Measurements from ENCODE around the gene CLSTN2.

CLSTN2 gene

DNA sequence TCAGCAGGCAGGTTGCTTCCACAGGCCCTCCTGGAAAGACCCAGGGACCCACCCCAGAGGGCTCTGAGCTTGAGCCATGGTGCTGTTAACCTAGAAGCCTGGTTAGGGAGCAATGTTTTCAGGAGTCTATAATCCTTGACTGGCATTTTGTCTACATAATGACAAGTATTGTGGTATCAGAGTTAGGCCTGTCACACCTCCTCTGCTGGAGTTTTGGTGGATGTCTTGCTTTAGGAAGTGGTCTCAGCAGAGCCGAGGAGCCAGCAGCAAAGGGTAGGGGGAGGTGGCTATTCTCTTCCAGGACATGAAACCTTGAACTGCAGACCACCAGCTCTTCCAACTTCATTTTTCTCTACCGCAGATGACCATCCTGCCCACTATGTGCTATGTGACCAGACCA is 76.1 kb downstream of the CLSTN2 start:
- no peak overlapping the region for H3K27ac Mint-ChIP-seq
- no peak for ATAC-seq
- H3K4me1 Mint-ChIP-seq, result no peaks in the 10 kb centered on the region
- DNase-seq, result no peak
- H3K9me3 Mint-ChIP-seq, result no peaks in the 10 kb centered on the region
- no peak overlapping the region for H3K4me3 Mint-ChIP-seq
- H3K27me3 Mint-ChIP-seq, result peaks cover 35% of the 10 kb centered on the region

DNA sequence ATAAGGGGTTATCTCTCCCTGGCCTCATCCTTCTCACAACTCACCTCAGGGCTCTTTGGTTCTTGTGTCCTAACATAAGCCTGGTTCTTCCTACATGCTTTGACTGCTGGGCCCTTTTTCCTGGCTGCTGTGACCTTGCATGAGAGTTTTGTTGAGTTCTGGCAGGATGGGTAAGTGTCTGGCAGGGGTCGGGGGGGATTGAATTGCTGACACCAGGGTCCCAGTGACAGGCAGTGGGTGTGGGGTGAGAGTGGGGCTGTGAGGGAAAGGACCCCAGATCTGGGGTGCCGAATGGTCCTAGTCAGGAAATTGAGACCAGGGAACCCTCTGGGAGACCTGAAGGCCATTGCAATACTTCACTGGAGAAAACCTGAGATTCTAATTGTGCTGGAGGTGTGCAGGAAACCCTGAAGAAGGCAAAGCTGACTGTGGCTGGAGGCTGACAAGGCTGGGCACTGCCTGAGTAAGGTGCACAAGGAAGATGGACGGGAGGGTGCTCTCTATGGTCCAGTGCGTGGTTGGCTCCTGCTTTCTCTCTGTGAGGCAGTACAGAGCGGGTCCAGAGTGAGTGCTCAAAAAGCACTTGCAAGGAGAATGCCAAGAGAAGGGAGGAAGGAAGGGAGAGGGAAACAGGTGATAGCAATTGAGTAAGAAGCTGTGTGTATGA is 76.8 kb downstream of the CLSTN2 start:
- no peaks in the 10 kb centered on the region for H3K9me3 Mint-ChIP-seq
- no peak overlapping the region for H3K27ac Mint-ChIP-seq
- no peak for ATAC-seq
- DNase-seq, result no peak
- no peak overlapping the region for H3K4me3 Mint-ChIP-seq
- H3K4me1 Mint-ChIP-seq, result no peaks in the 10 kb centered on the region
- H3K27me3 Mint-ChIP-seq, result peaks cover 28% of the 10 kb centered on the region

DNA sequence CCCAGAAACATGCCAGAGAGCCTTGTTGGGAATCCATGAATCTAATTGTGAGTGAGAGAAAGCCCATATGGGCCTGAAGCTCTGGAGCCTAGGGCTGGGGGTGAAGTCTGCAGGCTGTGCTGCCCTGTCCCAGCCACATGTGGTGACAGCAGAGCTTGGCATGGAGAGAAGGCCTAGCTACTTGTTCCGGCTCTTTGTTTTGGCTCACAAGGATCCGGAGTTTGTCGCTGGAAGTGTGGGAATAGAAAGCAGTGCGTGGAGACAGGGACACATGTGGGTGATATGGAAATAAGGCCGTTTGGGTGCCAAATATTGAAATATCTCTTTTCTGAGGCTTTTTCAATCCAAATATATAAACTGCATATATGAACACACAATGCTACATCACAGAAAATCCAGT is 78.2 kb downstream of the CLSTN2 start:
- Mint-ChIP-seq H3K4me3 (no peak overlapping the region), H3K4me1 (no peaks in the 10 kb centered on the region), H3K27me3 (peaks cover 14% of the 10 kb centered on the region), H3K27ac (no peak overlapping the region), H3K9me3 (no peaks in the 10 kb centered on the region)
- no peak for DNase-seq
- ATAC-seq, result no peak

DNA sequence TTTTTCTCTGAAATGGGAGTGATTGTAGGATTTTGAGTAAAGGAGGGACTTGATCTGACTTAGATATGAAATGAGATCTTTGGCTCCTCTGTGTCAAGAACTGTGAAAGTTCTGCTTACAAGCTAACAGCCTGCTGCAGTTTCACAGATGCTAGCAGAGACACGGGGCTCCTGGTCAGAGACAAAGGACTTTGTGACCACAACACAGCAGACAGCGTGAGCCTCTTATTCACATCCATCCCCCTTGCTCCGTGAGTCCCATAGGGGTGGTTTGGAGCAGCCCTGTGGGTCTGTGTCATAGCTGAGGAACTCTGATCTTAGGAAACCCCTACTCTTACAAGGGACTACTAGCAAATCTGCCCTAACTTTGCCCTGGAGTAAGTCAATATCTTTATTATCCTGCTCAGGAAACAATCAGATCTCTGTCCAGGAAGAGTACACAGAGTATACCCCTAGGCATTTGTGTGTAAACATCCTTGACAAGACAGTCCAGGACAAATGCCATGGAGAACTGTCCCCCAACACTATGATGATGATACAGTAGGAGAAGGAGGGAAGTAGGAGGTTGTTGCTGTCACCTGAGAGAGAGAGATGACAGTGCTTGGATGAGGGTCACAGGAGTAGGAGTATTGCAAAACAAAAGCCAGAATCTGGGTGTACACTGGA is 80.0 kb downstream of the CLSTN2 start:
- no peak overlapping the region for H3K4me3 Mint-ChIP-seq
- no peaks in the 10 kb centered on the region for H3K4me1 Mint-ChIP-seq
- H3K27me3 Mint-ChIP-seq, result peaks cover 11% of the 10 kb centered on the region
- H3K27ac Mint-ChIP-seq, result no peak overlapping the region
- no peaks in the 10 kb centered on the region for H3K9me3 Mint-ChIP-seq
- no peak for DNase-seq
- no peak for ATAC-seq

DNA sequence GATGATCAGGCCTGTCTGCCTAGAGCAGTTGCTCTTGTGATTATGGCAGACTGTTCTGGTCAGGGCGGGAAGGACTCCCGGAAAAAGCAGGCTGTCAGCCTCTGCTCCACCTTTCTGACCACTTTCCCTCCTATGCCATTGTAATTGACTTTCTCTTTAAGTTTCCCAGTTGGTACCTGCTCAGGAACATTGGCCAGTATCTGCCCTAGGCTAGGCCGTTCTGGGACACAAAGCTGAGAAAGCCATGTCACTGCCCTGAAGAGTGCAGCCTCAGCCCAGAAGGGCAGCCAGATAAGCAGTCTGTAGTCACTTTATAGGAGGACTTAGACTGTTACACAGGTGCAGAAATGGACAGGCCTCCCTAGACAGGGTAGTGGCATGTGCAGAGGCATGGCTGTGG is 80.8 kb downstream of the CLSTN2 start:
- H3K4me3 Mint-ChIP-seq, result no peak overlapping the region
- H3K27me3 Mint-ChIP-seq, result peaks cover 11% of the 10 kb centered on the region
- no peak for DNase-seq
- H3K4me1 Mint-ChIP-seq, result no peaks in the 10 kb centered on the region
- ATAC-seq, result no peak
- no peaks in the 10 kb centered on the region for H3K9me3 Mint-ChIP-seq
- H3K27ac Mint-ChIP-seq, result peak overlapping the region in 1 of 2 donors; percentile 44

DNA sequence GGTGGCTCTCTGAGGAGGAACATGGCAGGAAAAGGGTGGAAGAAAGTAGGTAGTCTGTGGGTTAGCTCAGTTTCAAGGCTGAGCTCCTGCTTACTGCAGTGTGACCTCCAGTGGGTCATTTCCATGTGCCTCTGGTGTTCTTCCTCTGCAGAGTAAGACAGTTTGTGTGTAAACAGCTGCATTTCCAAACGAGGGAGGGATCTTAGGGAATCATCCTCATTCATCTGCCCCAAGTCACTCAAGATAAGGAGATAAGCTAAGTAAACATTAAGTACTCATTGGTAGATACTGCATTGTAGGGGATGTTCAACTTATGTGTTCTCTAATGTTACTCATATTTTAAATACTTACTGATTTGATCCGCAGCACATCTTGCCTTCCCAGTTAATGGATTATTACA is 83.6 kb downstream of the CLSTN2 start:
- Mint-ChIP-seq H3K4me3 (no peak overlapping the region), H3K4me1 (no peaks in the 10 kb centered on the region), H3K27me3 (no peaks in the 10 kb centered on the region), H3K27ac (no peak overlapping the region), H3K9me3 (no peaks in the 10 kb centered on the region)
- ATAC-seq (no peak), DNase-seq (no peak)

DNA sequence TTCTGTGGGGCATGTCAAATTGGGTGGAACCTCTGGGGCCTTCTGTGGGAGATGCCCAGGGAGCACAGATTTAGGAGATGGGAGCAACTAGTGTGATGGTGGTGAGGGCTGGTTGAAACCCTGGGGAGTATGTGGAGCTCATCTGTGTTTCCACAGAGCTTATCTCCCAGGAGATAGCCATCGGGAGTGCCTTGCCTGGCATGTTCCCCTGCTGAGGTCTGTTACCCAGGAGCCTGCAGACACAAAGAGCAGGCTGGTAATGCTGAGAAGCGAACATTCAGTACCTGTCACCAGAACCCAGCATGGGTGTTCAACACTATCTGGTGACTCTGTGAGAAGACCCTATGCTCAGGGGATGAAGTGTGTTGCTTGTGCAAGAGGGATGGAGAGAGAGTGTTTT is 85.0 kb downstream of the CLSTN2 start:
- no peak for ATAC-seq

DNA sequence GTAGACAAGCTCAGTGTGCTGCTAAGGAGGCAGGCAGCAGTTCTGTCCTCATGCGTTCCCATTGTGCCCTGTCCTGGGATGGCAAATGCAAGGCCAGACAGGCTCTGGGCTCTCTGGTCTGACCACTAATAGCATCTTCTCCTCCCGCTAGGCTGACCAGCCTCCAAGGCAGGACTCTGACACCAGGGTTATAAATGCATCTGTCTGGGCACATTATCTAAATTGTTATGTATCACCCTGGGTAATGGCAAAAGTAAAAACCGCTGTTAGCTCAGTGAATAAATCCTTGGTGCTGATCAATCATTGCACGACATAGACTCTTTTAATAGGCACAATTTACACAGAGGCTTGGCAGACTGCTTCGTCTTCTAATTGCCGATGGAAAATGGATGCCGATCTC is 85.6 kb downstream of the CLSTN2 start:
- H3K9me3 Mint-ChIP-seq, result no peaks in the 10 kb centered on the region

More for the DNA sequence above, 85.0 kb downstream of the CLSTN2 start:
- no peaks in the 10 kb centered on the region for H3K9me3 Mint-ChIP-seq
- DNase-seq, result no peak
- H3K27ac Mint-ChIP-seq, result no peak overlapping the region
- no peaks in the 10 kb centered on the region for H3K27me3 Mint-ChIP-seq
- no peaks in the 10 kb centered on the region for H3K4me1 Mint-ChIP-seq
- H3K4me3 Mint-ChIP-seq, result no peak overlapping the region

DNA sequence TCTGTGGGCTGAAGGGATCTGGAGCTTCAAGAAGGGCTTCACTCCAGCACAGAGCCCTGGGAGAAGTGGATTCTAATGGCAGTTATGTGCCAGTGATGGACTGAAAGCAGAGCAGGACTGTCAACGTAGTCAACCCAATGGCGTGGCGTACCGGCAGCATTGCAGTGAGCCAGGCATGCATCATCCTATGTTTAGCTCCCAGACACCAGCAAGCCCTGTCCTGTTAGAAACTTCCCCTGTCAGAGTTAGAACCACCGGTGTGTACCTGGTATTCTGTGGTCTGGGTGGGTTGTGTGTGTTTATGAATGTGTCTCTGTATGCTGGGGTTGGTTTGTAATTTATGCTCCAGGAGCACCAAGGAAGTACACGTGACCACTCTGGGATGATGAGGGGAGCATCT is 86.3 kb downstream of the CLSTN2 start:
- no peak for ATAC-seq
- no peaks in the 10 kb centered on the region for H3K4me1 Mint-ChIP-seq
- H3K27me3 Mint-ChIP-seq, result no peaks in the 10 kb centered on the region
- H3K4me3 Mint-ChIP-seq, result no peak overlapping the region
- H3K9me3 Mint-ChIP-seq, result no peaks in the 10 kb centered on the region
- no peak for DNase-seq
- H3K27ac Mint-ChIP-seq, result no peak overlapping the region

More for the DNA sequence above, 85.6 kb downstream of the CLSTN2 start:
- Mint-ChIP-seq H3K4me1 (no peaks in the 10 kb centered on the region), H3K27ac (no peak overlapping the region), H3K27me3 (no peaks in the 10 kb centered on the region), H3K4me3 (no peak overlapping the region)
- ATAC-seq, result no peak
- DNase-seq, result no peak

DNA sequence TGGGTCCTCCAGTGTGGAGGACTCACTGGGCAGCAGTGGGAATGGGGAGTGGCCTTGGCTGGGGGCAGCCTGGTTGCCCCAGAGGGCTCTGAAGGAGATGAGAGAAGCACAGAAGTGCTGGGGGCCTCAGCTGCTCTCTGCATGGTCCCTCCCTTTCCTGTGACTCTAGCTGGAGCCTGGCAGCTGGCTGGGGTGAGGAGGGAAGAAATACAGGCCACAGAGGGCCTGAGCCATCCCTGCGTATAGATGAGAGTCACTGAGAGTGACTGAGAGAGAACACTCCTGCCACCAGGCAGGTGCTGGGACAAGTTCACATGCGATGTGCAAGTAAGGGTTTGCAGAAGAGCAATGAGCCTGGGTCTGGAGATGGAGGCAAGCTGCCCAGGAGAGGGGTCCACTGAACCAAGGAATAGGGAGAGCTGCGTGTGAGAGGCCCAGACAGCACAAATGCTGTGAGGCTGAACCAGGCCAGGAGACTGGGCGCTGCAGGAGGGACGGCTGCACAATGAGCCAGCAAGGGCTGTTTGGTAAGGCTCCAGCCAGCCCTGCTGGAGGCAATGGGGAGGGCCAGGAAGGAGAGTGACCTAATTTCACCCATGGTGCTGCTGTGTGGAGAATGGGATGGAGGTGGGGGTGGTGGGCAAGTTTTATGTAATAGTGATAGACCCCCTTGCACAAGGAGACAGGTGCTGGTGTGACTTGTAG is 87.2 kb downstream of the CLSTN2 start:
- peak overlapping the region; percentile 35 to 48 for H3K27ac Mint-ChIP-seq
- no peak overlapping the region for H3K4me3 Mint-ChIP-seq
- DNase-seq (no peak), ATAC-seq (no peak)
- H3K27me3 Mint-ChIP-seq, result no peaks in the 10 kb centered on the region
- H3K9me3 Mint-ChIP-seq, result no peaks in the 10 kb centered on the region
- no peaks in the 10 kb centered on the region for H3K4me1 Mint-ChIP-seq

DNA sequence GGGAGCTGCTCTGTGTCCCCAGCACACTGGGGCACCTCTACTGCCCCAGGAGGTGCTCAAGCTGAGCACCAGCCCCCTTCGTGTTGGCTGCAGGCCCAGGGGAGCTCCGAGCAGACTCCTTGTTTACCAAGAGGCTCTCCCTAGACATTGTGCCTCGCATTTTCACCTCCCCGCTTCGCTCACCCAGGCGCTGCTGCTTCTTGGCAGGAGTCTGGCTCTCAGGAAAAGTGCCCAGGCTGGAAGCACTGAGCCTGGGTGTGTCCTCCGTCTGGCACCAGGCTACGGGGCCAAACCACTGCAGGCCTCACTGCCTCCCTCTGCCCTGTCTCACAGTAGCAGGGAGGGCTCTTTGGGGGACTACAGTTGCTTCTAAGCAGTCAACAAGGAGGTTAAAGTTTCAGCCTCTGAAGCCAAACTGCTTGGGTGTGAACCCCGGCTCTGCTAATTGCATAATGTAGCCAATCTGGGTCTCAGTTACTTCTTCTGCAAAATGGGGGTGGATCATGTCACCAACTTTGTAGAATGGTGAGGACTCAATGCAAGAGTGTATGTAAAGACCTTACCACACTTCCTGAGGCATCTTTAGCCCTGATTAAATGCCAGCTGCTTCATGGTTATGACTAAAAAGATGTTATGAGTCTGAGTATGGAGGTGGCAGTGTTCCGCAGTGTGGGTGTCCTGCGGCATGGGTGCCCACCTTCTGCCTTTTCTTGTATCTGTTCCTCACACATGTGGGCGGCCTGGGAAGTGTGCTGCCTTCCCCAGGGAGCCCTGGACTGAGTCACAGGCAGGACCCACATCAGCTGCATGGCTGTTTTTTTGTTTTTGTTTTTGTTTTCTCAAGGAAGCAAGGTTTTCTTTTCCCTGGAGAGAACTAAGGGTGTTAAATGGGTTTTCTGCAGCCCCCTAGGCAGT is 88.9 kb downstream of the CLSTN2 start:
- Mint-ChIP-seq H3K27me3 (peaks cover 10% of the 10 kb centered on the region), H3K4me1 (no peaks in the 10 kb centered on the region), H3K9me3 (no peaks in the 10 kb centered on the region), H3K4me3 (no peak overlapping the region), H3K27ac (no peak overlapping the region)
- DNase-seq (no peak), ATAC-seq (no peak)

DNA sequence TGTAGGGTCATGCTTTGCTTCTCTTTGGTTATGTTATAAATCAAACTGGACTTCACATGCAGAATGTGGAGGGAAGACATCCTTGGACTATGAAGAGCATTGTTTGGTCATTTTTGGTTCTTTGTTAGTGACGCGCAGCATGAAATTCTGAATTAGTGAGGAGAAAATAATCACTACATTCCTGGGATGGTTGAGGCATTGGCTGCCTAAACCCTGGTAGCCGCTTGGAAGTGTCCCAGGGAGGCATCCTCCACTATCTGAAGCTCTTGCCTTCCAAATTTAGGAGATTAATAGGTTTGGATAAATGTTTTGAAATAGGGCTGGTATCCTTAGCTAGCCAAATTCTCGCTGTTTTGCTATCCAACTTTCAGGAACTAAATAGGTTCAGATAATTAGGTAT is 96.2 kb downstream of the CLSTN2 start:
- no peak overlapping the region for H3K27ac Mint-ChIP-seq
- H3K4me1 Mint-ChIP-seq, result no peaks in the 10 kb centered on the region
- no peak for ATAC-seq
- no peak overlapping the region for H3K4me3 Mint-ChIP-seq
- no peaks in the 10 kb centered on the region for H3K9me3 Mint-ChIP-seq
- no peak for DNase-seq
- H3K27me3 Mint-ChIP-seq, result peaks cover 27% of the 10 kb centered on the region

DNA sequence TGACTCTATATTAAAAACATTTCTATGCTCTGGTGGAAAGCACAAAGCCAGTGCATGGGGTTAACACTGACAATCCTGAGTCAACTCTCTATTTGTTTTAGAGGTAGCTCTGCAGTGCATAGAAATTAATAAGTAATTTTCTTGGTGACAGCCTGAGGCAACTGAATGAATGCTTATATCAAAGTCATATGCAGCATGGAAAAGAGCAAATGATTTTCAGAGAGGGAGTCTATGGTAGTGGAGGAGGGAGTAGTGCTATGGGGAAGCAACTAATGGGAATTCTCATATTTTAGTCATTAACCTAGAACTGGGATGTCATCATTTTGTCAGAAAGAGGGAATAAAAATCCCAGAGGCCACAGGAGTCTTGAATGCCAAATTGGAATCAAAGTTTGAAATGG is 99.1 kb downstream of the CLSTN2 start:
- ATAC-seq (no peak), DNase-seq (no peak)
- Mint-ChIP-seq H3K9me3 (no peaks in the 10 kb centered on the region), H3K27ac (no peak overlapping the region), H3K27me3 (peaks cover 18% of the 10 kb centered on the region), H3K4me3 (no peak overlapping the region), H3K4me1 (no peaks in the 10 kb centered on the region)

DNA sequence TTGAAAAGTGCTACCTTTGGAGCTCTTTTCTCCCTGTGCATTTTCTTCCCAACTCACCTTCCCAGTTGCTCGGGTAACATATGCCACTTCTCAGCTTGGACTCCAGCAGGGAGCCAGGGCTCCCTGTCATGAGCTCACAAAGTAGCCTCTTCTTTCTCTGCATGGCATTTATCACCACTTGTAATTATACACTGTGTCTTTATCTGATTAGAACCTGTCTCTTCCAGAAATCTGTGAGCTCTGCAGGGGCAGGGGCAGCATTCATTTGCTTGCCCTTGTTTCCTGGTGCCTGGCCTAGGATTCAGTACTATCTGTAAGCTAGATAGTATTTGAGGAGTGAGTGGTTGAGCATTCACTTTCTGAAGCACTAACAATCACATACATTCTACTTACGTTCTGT is 100.9 kb downstream of the CLSTN2 start:
- Mint-ChIP-seq H3K27ac (no peak overlapping the region), H3K27me3 (peaks cover 29% of the 10 kb centered on the region), H3K9me3 (peaks cover 0 to 3% of the 10 kb centered on the region in 2 donors), H3K4me3 (no peak overlapping the region), H3K4me1 (no peaks in the 10 kb centered on the region)
- no peak for ATAC-seq
- no peak for DNase-seq

DNA sequence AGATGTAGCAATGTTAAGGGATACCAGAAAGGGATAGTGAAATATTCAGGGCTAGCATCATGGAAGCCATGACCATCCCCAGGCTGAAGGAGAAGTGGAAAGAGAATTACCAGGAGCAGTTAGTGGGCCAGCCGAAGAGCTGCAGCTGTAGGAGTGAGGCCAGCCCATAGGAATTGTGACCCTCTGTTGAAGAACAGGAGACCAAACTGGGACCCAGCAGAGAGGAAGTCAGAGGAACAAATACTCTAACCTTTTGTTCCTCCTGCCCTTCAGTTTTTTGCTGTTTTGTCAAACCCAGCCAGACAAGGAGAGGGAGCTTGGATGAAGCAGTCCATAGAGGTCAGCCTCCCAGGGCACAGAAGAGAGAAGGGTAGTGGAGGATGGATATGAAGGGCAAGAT is 115.4 kb downstream of the CLSTN2 start:
- peaks cover 37% of the 10 kb centered on the region for H3K27me3 Mint-ChIP-seq
- no peaks in the 10 kb centered on the region for H3K4me1 Mint-ChIP-seq
- ATAC-seq, result no peak
- H3K27ac Mint-ChIP-seq, result peak overlapping the region in 1 of 2 donors; percentile 44
- no peak for DNase-seq
- no peaks in the 10 kb centered on the region for H3K9me3 Mint-ChIP-seq
- no peak overlapping the region for H3K4me3 Mint-ChIP-seq

Data from stimulated activated naive CD8-positive, alpha-beta T cell treated with anti-CD3 and anti-CD28 coated beads, Interleukin-15, amount 100 ng/mL, for 72 hours (primary cell).